ENCODE results near the gene MAML2. TPM values are rescaled to one million over a fixed set of nuclear protein-coding genes. Genes with fewer than 3 reads are reported as not detected.

The MAML2 gene
- total and polyA plus RNA-seq, 2 of the 13 experiments (the other 11 are each of a cell fraction or from before 2014, with no cell fraction given): 2.3 to 25.9 TPM

- TF ChIP-seq ZBTB40 (IDR thresholded peaks at IDR 0.05) (no peak), ZBTB40 (CRISPR knock-in tag; IDR thresholded peaks at IDR 0.05) (no peak), ZKSCAN5 (CRISPR knock-in tag; IDR thresholded peaks at IDR 0.05) (no peak), NBN (conservative IDR thresholded peaks at IDR 0.05) (no peak), GLMP (CRISPR knock-in tag; IDR thresholded peaks at IDR 0.05; ENCODE audit: borderline replicate concordance) (no peak), ZHX1 (CRISPR knock-in tag; IDR thresholded peaks at IDR 0.05; ENCODE audit: low read depth) (no peak)
These were observed 381.2 kb downstream of the MAML2 start (continued) for GRCh38 chr11:95961758-95962157.
